Central memory CD4-positive, alpha-beta T cell (primary cell): ENCODE measurements around the gene FLRT2.

Source experiments
- DNase-seq: peaks from one replicate; pipeline ENCODE4 v3.0.0; 2022

FLRT2 gene

GRCh38 chr14:85531587-85532373 is 1.8 kb downstream of the FLRT2 start:
- no peak for DNase-seq

- no peak for DNase-seq
These were observed 2.6 kb downstream of the FLRT2 start for GRCh38 chr14:85532374-85533022.

- DNase-seq, result no peak
These were observed 3.3 kb downstream of the FLRT2 start for GRCh38 chr14:85533023-85533860.

GRCh38 chr14:85533861-85534291 is 3.9 kb downstream of the FLRT2 start:
- no peak for DNase-seq

GRCh38 chr14:85534458-85535293 is 4.7 kb downstream of the FLRT2 start:
- no peak for DNase-seq

GRCh38 chr14:85535321-85535720 is 5.4 kb downstream of the FLRT2 start:
- no peak for DNase-seq

GRCh38 chr14:85535991-85536832 is 6.3 kb downstream of the FLRT2 start:
- DNase-seq, result no peak

GRCh38 chr14:85536833-85537190 is 6.9 kb downstream of the FLRT2 start:
- DNase-seq, result no peak

- no peak for DNase-seq
These were observed 7.6 kb downstream of the FLRT2 start for GRCh38 chr14:85537526-85537925.

GRCh38 chr14:85538636-85539035 is 8.7 kb downstream of the FLRT2 start:
- DNase-seq, result no peak

- DNase-seq, result no peak
These were observed 9.6 kb downstream of the FLRT2 start for GRCh38 chr14:85539510-85539909.

- no peak for DNase-seq
These were observed 12.7 kb downstream of the FLRT2 start for GRCh38 chr14:85542623-85543022.

GRCh38 chr14:85545738-85546137 is 15.8 kb downstream of the FLRT2 start:
- DNase-seq, result no peak

- DNase-seq, result no peak
These were observed 16.4 kb downstream of the FLRT2 start for GRCh38 chr14:85546390-85546789.

GRCh38 chr14:85549697-85550096 is 19.8 kb downstream of the FLRT2 start:
- DNase-seq, result no peak

GRCh38 chr14:85554106-85554505 is 24.2 kb downstream of the FLRT2 start:
- no peak for DNase-seq

GRCh38 chr14:85556267-85556666 is 26.3 kb downstream of the FLRT2 start:
- DNase-seq, result no peak

- DNase-seq, result no peak
These were observed 28.6 kb downstream of the FLRT2 start for GRCh38 chr14:85558505-85558904.

- DNase-seq, result no peak
These were observed 32.7 kb downstream of the FLRT2 start for GRCh38 chr14:85562630-85563029.

- DNase-seq, result no peak
These were observed 35.0 kb downstream of the FLRT2 start for GRCh38 chr14:85564841-85565527.

GRCh38 chr14:85565862-85566296 is 35.9 kb downstream of the FLRT2 start:
- no peak for DNase-seq
